Osteocyte (in vitro differentiated cells): ENCODE measurements around the gene SETD1B. TPM values are rescaled to one million over a fixed set of nuclear protein-coding genes. Genes with fewer than 3 reads are reported as not detected.

ENCODE experiments used
- DNase-seq: peaks from one replicate; pipeline ENCODE4 v3.0.0; 2021; ENCODE audit warnings: mixed read lengths; ENCODE audit not compliant: unreplicated experiment; ENCODE audit errors: extremely low spot score
- H3K27ac Mint-ChIP-seq: one replicate; pipeline ENCODE4 v1.8.0; 2021; ENCODE audit warnings: mild to moderate bottlenecking, mixed read lengths; ENCODE audit not compliant: unreplicated experiment
- H3K27me3 Mint-ChIP-seq: one replicate; pipeline ENCODE4 v1.8.0; 2021; ENCODE audit warnings: mixed read lengths; ENCODE audit not compliant: unreplicated experiment
- H3K36me3 Mint-ChIP-seq: one replicate; pipeline ENCODE4 v1.8.0; 2021; ENCODE audit warnings: mixed read lengths; ENCODE audit not compliant: unreplicated experiment
- H3K4me1 Mint-ChIP-seq: one replicate; pipeline ENCODE4 v1.8.0; 2021; ENCODE audit warnings: mixed read lengths; ENCODE audit not compliant: unreplicated experiment
- H3K4me3 Mint-ChIP-seq: one replicate; pipeline ENCODE4 v1.8.0; 2021; ENCODE audit warnings: mild to moderate bottlenecking, moderate library complexity, mixed read lengths; ENCODE audit not compliant: unreplicated experiment
- H3K9me3 Mint-ChIP-seq: one replicate; pipeline ENCODE4 v1.8.0; 2021; ENCODE audit warnings: mixed read lengths; ENCODE audit not compliant: unreplicated experiment
- CTCF ChIP-seq: fragments of 200-600 bp; sonication (generic); IDR thresholded peaks from 2 replicates; pipeline ENCODE4 v1.5.0; 2021; ENCODE audit warnings: antibody characterized with exemption, mild to moderate bottlenecking, moderate library complexity
- total RNA-seq: library from RNA; stranded (reverse); gene quantifications from 2 replicates; pipeline ENCODE4 v1.2.1, GENCODE V29; 2021

The SETD1B gene
- total RNA-seq, 1 donor from 2014 or later: 21.0 TPM

- H3K4me3 Mint-ChIP-seq: no peak overlapping the region
- TF ChIP-seq CTCF: no peak
- H3K36me3 Mint-ChIP-seq: peaks cover 31% of the 10 kb centered on the region
- no peak for DNase-seq
- no peak overlapping the region for H3K27ac Mint-ChIP-seq
- no peaks in the 10 kb centered on the region for H3K9me3 Mint-ChIP-seq
- no peaks in the 10 kb centered on the region for H3K27me3 Mint-ChIP-seq
- H3K4me1 Mint-ChIP-seq: peaks cover 27% of the 10 kb centered on the region
Measured at GRCh38 chr12:121814429-121815119, 10.8 kb downstream of the SETD1B start.

GRCh38 chr12:121815263-121815662 is 11.5 kb downstream of the SETD1B start:
- no peak for DNase-seq
- Mint-ChIP-seq H3K4me1 (peaks cover 27% of the 10 kb centered on the region), H3K27ac (no peak overlapping the region), H3K9me3 (no peaks in the 10 kb centered on the region), H3K36me3 (peaks cover 29% of the 10 kb centered on the region), H3K4me3 (no peak overlapping the region), H3K27me3 (no peaks in the 10 kb centered on the region)
- TF ChIP-seq CTCF: no peak

- Mint-ChIP-seq H3K27me3 (no peaks in the 10 kb centered on the region), H3K9me3 (no peaks in the 10 kb centered on the region), H3K4me1 (peaks cover 15% of the 10 kb centered on the region), H3K36me3 (peaks cover 31% of the 10 kb centered on the region), H3K27ac (no peak overlapping the region), H3K4me3 (no peak overlapping the region)
- no peak for TF ChIP-seq CTCF
- no peak for DNase-seq
Measured at GRCh38 chr12:121816925-121817647, 13.3 kb downstream of the SETD1B start.

- H3K4me3 Mint-ChIP-seq: no peak overlapping the region
- DNase-seq: no peak
- no peak overlapping the region for H3K27ac Mint-ChIP-seq
- H3K9me3 Mint-ChIP-seq: no peaks in the 10 kb centered on the region
- TF ChIP-seq CTCF: no peak
- peaks cover 31% of the 10 kb centered on the region for H3K36me3 Mint-ChIP-seq
- peaks cover 11% of the 10 kb centered on the region for H3K4me1 Mint-ChIP-seq
- H3K27me3 Mint-ChIP-seq: no peaks in the 10 kb centered on the region
Measured at GRCh38 chr12:121817648-121818043, 13.8 kb downstream of the SETD1B start.

GRCh38 chr12:121819212-121819949 is 15.6 kb downstream of the SETD1B start:
- Mint-ChIP-seq H3K36me3 (peaks cover 32% of the 10 kb centered on the region), H3K4me1 (no peaks in the 10 kb centered on the region), H3K4me3 (no peak overlapping the region), H3K27me3 (no peaks in the 10 kb centered on the region), H3K9me3 (no peaks in the 10 kb centered on the region), H3K27ac (no peak overlapping the region)
- no peak for DNase-seq
- no peak for TF ChIP-seq CTCF
